ENCODE measurements around the gene SMAD7. TPM values are rescaled to one million over a fixed set of nuclear protein-coding genes. Genes with fewer than 3 reads are reported as not detected.

The SMAD7 gene
- total RNA-seq, 1 donor from 2014 or later = 20.9 TPM

GRCh38 chr18:48893608-48894600 is 56.9 kb downstream of the SMAD7 start:
- DNase-seq = no peak

- DNase-seq = no peak
These were observed 57.6 kb downstream of the SMAD7 start for GRCh38 chr18:48893061-48893607.

GRCh38 chr18:48892146-48892855 is 58.5 kb downstream of the SMAD7 start:
- DNase-seq = no peak

- DNase-seq = no peak
These were observed 59.0 kb downstream of the SMAD7 start for GRCh38 chr18:48891721-48892120.

GRCh38 chr18:48889981-48890762 is 60.6 kb downstream of the SMAD7 start:
- no peak for DNase-seq

- DNase-seq = no peak
These were observed 61.4 kb downstream of the SMAD7 start for GRCh38 chr18:48889115-48889941.

GRCh38 chr18:48888773-48889080 is 62.0 kb downstream of the SMAD7 start:
- no peak for DNase-seq

- DNase-seq = no peak
These were observed 62.6 kb downstream of the SMAD7 start for GRCh38 chr18:48887905-48888772.

GRCh38 chr18:48887294-48887904 is 63.4 kb downstream of the SMAD7 start:
- no peak for DNase-seq

- DNase-seq = no peak
These were observed 64.1 kb downstream of the SMAD7 start for GRCh38 chr18:48886520-48887293.

- no peak for DNase-seq
These were observed 64.8 kb downstream of the SMAD7 start for GRCh38 chr18:48885924-48886400.

GRCh38 chr18:48885266-48885923 is 65.4 kb downstream of the SMAD7 start:
- no peak for DNase-seq

- no peak for DNase-seq
These were observed 66.0 kb downstream of the SMAD7 start for GRCh38 chr18:48884771-48885170.

- DNase-seq = no peak
These were observed 66.5 kb downstream of the SMAD7 start for GRCh38 chr18:48884306-48884705.

GRCh38 chr18:48882379-48882778 is 68.4 kb downstream of the SMAD7 start:
- no peak for DNase-seq

- DNase-seq = no peak
These were observed 69.8 kb downstream of the SMAD7 start for GRCh38 chr18:48880931-48881330.

- no peak for DNase-seq
These were observed 71.7 kb downstream of the SMAD7 start for GRCh38 chr18:48879008-48879431.

GRCh38 chr18:48878471-48878870 is 72.3 kb downstream of the SMAD7 start:
- no peak for DNase-seq
